ENCODE results near the gene YRDC.

GRCh38 chr1:37755290-37755689, 52.7 kb downstream of the YRDC start:
- no peak for TF ChIP-seq EP300 (conservative IDR thresholded peaks at IDR 0.05; ENCODE audit: poor library complexity, severe bottlenecking)
- no peak for TF ChIP-seq CTCF (IDR thresholded peaks at IDR 0.05; ENCODE audit: poor library complexity, severe bottlenecking)
- no peak for TF ChIP-seq MXI1 (conservative IDR thresholded peaks at IDR 0.05; ENCODE audit: poor library complexity, severe bottlenecking)
- no peak for TF ChIP-seq RAD21 (conservative IDR thresholded peaks at IDR 0.05)
- TF ChIP-seq SMC3 (conservative IDR thresholded peaks at IDR 0.05; ENCODE audit: poor library complexity), result no peak
- no peak for TF ChIP-seq POLR2AphosphoS5 (IDR thresholded peaks at IDR 0.05)
- TF ChIP-seq, protein P1, sequence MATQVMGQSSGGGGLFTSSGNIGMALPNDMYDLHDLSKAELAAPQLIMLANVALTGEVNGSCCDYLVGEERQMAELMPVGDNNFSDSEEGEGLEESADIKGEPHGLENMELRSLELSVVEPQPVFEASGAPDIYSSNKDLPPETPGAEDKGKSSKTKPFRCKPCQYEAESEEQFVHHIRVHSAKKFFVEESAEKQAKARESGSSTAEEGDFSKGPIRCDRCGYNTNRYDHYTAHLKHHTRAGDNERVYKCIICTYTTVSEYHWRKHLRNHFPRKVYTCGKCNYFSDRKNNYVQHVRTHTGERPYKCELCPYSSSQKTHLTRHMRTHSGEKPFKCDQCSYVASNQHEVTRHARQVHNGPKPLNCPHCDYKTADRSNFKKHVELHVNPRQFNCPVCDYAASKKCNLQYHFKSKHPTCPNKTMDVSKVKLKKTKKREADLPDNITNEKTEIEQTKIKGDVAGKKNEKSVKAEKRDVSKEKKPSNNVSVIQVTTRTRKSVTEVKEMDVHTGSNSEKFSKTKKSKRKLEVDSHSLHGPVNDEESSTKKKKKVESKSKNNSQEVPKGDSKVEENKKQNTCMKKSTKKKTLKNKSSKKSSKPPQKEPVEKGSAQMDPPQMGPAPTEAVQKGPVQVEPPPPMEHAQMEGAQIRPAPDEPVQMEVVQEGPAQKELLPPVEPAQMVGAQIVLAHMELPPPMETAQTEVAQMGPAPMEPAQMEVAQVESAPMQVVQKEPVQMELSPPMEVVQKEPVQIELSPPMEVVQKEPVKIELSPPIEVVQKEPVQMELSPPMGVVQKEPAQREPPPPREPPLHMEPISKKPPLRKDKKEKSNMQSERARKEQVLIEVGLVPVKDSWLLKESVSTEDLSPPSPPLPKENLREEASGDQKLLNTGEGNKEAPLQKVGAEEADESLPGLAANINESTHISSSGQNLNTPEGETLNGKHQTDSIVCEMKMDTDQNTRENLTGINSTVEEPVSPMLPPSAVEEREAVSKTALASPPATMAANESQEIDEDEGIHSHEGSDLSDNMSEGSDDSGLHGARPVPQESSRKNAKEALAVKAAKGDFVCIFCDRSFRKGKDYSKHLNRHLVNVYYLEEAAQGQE (IDR thresholded peaks at IDR 0.05; ENCODE audit: borderline replicate concordance), result no peak
- no peak for TF ChIP-seq EZH2 (IDR thresholded peaks at IDR 0.05; ENCODE audit: borderline replicate concordance, insufficient read depth, low read length, poor library complexity, severe bottlenecking)

Data from neural cell (in vitro differentiated cells).